Mucosa of descending colon (tissue), 3 donors: ENCODE data around the gene CTDSP1. TPM values are rescaled to one million over a fixed set of nuclear protein-coding genes. Genes with fewer than 3 reads are reported as not detected.

Source experiments
- ATAC-seq: fragments of 200-7000 bp; cut with Tn5 transposase; one replicate; pipeline ENCODE4 v1.9.1; 2020; ENCODE audit warnings: mild to moderate bottlenecking, moderate library complexity
- DNase-seq, 3 donors: peaks; one replicate each; pipeline ENCODE4 v3.0.0-alpha.2; 2020
- H3K36me3 ChIP-seq: fragments of 200-600 bp; one replicate; pipeline ENCODE4 v1.8.0; 2021; ENCODE audit warnings: low read depth, mild to moderate bottlenecking
- H3K4me1 ChIP-seq: fragments of 200-600 bp; one replicate; pipeline ENCODE4 v1.8.0; 2021; ENCODE audit warnings: low read depth, mild to moderate bottlenecking
- H3K4me3 ChIP-seq: fragments of 200-600 bp; one replicate; pipeline ENCODE4 v1.8.0; 2021; ENCODE audit warnings: mild to moderate bottlenecking
- H3K9me3 ChIP-seq: fragments of 200-600 bp; one replicate; pipeline ENCODE4 v1.8.0; 2021; ENCODE audit warnings: mild to moderate bottlenecking
- intact Hi-C, 2 donors: fragments of 100-400 bp; cut with DNase I in 1 of 2; cut with micrococcal nuclease in 1 of 2; formaldehyde crosslinking; loops; one replicate each; pipeline versions ENCODE4 v1.11.0 to v1.11.1; 2022; cut with DNase I, micrococcal nuclease
- total RNA-seq, 3 donors: library from RNA; stranded (reverse); fragmentation: NEBNext Ultra II Directional in 2 of 3; extraction: Animal tissue kit (Norgen Biotek cat#: 25700) in 2 of 3; gene quantifications; one replicate each; pipeline versions ENCODE4 v1.2.1 to v1.2.4, GENCODE V29; 2021 to 2023
- TF ChIP-seq, protein P1 (sequence below): fragments of 200-600 bp; IDR thresholded peaks from one replicate; pipeline ENCODE4 v1.8.0; 2022; ENCODE audit warnings: antibody characterized with exemption, mild to moderate bottlenecking
- donor health status: DM: no; HTN: no; CAD: no; lungs with moderate emphysema.
- donor health status: DM: no; HTN: no; CAD: no.
- donor health status: DM: no; HTN: yes; CAD: no.

Gene CTDSP1
- total RNA-seq, 3 donors from 2014 or later = 142 to 221 (median 165) TPM

DNA sequence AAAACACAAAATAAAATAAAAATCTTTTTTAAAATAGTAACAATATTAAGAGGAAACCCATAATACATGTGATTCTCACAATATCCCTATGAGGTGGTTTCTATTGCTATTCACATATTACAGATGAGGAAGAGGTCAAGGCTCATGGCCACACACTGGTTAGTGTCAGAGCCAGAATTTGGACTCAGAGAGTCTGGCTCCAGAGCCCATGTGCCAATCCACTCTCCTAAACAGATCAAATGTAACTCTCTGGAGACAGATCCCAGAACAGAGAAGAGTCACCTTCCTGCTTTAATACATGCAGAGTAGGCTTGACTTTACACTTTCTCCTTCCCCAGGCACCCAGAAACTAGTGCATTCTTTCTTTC is 27.7 kb upstream of the CTDSP1 start:
- intact Hi-C loops = no loop called here
- ATAC-seq = no peak

DNA sequence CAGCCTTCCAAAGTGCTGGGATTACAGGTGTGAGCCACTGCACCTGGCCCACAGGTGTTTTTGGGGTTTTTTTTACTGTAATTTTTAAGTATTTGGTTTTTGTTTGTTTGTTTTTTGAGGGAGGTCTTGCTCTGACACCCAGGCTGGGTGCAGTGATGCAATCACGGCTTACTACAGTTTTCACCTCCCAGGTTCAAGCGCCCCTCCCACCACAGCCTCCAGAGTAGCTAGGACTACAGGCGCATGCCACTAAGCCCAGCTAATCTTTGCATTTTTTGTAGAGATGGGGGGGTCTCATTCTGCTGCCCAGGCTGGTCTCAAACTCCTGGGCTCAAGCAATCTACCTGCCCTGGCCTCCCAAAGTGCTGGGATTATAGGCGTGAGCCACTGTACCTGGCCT is 24.9 kb upstream of the CTDSP1 start:
- no peaks in the 10 kb centered on the region for H3K36me3 ChIP-seq
- no peaks in the 10 kb centered on the region for H3K4me1 ChIP-seq
- no peaks in the 10 kb centered on the region for H3K9me3 ChIP-seq
- ATAC-seq (no peak), DNase-seq (no peak)
- H3K4me3 ChIP-seq = no peak overlapping the region
- intact Hi-C loops = no loop called here
- TF ChIP-seq, protein P1, sequence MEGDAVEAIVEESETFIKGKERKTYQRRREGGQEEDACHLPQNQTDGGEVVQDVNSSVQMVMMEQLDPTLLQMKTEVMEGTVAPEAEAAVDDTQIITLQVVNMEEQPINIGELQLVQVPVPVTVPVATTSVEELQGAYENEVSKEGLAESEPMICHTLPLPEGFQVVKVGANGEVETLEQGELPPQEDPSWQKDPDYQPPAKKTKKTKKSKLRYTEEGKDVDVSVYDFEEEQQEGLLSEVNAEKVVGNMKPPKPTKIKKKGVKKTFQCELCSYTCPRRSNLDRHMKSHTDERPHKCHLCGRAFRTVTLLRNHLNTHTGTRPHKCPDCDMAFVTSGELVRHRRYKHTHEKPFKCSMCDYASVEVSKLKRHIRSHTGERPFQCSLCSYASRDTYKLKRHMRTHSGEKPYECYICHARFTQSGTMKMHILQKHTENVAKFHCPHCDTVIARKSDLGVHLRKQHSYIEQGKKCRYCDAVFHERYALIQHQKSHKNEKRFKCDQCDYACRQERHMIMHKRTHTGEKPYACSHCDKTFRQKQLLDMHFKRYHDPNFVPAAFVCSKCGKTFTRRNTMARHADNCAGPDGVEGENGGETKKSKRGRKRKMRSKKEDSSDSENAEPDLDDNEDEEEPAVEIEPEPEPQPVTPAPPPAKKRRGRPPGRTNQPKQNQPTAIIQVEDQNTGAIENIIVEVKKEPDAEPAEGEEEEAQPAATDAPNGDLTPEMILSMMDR = no peak

More for the DNA sequence above, 27.7 kb upstream of the CTDSP1 start:
- Histone ChIP-seq H3K4me1 (peaks cover 9% of the 10 kb centered on the region), H3K9me3 (no peaks in the 10 kb centered on the region), H3K36me3 (no peaks in the 10 kb centered on the region), H3K4me3 (no peak overlapping the region)
- TF ChIP-seq, protein P1 = no peak
- no peak for DNase-seq

DNA sequence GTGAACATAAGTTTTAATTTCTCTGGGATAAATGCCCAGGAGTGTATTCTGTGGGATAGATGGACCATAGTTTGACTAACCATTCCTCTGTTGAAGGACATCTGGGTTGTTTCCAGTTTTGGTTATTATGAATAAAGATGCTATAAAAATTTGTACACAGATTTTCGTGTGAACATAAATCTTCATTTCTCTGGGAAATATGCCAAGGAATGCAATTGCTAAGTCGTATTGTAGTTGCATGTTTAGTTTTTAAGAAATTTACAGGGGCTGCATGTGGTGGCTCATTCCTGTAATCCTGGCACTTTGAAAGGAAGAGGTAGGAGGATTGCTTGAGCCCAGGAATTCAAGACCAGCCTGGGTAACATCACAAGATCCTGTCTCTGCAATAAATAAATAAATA is 24.5 kb upstream of the CTDSP1 start:
- Histone ChIP-seq H3K36me3 (no peaks in the 10 kb centered on the region), H3K4me1 (no peaks in the 10 kb centered on the region), H3K4me3 (no peak overlapping the region), H3K9me3 (no peaks in the 10 kb centered on the region)
- ATAC-seq (no peak), DNase-seq (no peak)
- intact Hi-C loops = no loop called here
- TF ChIP-seq, protein P1 = no peak

DNA sequence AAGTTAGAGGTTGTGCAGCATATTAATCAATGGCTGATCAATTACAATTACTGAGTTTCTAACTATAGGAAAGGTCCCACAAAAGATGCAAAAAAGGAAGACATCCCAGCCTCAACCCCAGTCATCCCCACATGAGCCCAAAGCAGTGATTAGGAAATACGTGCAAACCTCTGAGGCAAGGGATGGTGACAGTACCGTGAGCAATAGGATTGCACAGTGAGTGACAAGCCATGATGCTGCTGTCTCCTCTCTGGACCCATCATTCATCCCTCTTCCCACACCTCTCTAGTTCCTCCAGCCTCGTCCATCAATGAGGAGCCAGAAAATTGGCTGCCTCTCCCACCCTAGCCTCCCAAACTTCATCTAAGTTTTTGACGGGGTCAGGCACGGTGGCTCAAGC is 21.6 kb upstream of the CTDSP1 start:
- intact Hi-C loops = no loop called here
- DNase-seq (no peak), ATAC-seq (peak; percentile 25)
- no peaks in the 10 kb centered on the region for H3K9me3 ChIP-seq
- TF ChIP-seq, protein P1 = no peak
- no peaks in the 10 kb centered on the region for H3K36me3 ChIP-seq
- H3K4me3 ChIP-seq = no peak overlapping the region
- H3K4me1 ChIP-seq = no peaks in the 10 kb centered on the region

DNA sequence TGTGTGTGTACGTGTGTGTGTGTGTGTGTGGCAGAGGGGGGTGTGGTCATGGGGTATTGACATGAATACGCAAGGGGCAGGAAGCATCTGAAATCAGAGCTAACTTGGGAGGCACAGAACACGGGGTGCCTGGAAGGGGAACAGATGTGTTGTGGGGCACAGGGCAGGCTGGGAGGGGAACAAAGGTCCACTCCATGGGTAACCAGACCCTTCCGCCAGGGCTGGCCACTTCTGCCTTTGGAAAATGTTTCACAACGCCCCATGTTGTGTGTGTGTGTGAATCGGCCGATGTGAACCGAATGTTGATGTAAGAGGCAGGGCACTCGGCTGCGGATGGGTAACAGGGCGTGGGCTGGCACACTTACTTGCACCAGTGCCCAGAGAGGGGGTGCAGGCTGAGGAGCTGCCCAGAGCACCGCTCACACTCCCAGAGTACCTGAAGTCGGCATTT is 17.7 kb upstream of the CTDSP1 start, which contains the start of gene SLC11A1:
SLC11A1 (plus strand) TSS at position 358 of the 451 bp plus-strand sequence. CDS start 96 bp downstream, outside the sequence.
- TF ChIP-seq, protein P1 = no peak
- no peaks in the 10 kb centered on the region for H3K36me3 ChIP-seq
- H3K9me3 ChIP-seq = no peaks in the 10 kb centered on the region
- no peaks in the 10 kb centered on the region for H3K4me1 ChIP-seq
- ATAC-seq = peak; percentile 56
- intact Hi-C loops = no loop called here
- H3K4me3 ChIP-seq = no peak within 1 kb of the TSS
- peak in 1 of 3 donors; percentile 72 for DNase-seq

DNA sequence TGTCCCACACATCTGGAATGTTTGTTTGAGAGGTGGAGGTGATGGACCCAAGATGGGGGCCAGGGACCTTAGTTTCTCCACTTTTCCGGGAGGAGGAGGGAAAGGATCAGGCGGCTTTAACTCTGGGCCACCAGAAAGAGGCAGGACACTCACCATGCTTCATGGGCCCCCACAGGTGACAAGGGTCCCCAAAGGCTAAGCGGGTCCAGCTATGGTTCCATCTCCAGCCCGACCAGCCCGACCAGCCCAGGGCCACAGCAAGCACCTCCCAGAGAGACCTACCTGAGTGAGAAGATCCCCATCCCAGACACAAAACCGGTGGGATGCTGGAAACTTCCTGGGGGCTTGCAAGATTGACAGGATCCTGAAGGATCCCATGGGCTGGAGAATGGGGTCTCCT is 16.9 kb upstream of the CTDSP1 start:
- Histone ChIP-seq H3K4me3 (no peak overlapping the region), H3K9me3 (no peaks in the 10 kb centered on the region), H3K36me3 (no peaks in the 10 kb centered on the region), H3K4me1 (no peaks in the 10 kb centered on the region)
- intact Hi-C loops = no loop called here
- DNase-seq = no peak
- TF ChIP-seq, protein P1 = no peak
- ATAC-seq = no peak
